ENCODE measurements around the gene B4GALT2.

Gene B4GALT2

GRCh38 chr1:44038876-44039657 is 60.1 kb downstream of the B4GALT2 start:
- Histone ChIP-seq H4K8ac (ENCODE audit: low read length) (no peak overlapping the region), H3K18ac (ENCODE audit: low read depth in 1 of 2, low read length in 2 of 2) (no peak overlapping the region), H3K14ac (ENCODE audit: low read length in 2 of 2) (no peak overlapping the region), H4K91ac (ENCODE audit: low read length) (no peak overlapping the region), H3K9ac (ENCODE audit: low read length) (no peak overlapping the region), H3K27ac (ENCODE audit: low read length, poor library complexity, severe bottlenecking) (no peak overlapping the region), H2AFZ (ENCODE audit: low read depth, low read length) (no peak overlapping the region), H2AK5ac (ENCODE audit: low read length, severe bottlenecking) (no peak overlapping the region), H3K4ac (ENCODE audit: low read depth in 1 of 2, low read length in 2 of 2) (no peak overlapping the region), H2BK120ac (ENCODE audit: low read depth, low read length) (no peak overlapping the region), H3K79me1 (replicated peaks; ENCODE audit: low read length, poor library complexity, severe bottlenecking) (no peaks in the 10 kb centered on the region), H3K4me3 (ENCODE audit: insufficient read depth in 1 of 2, low read depth in 1 of 2, low read length in 2 of 2) (no peak overlapping the region), H3K36me3 (ENCODE audit: control insufficient read depth in 1 of 2, insufficient read depth in 2 of 2, low read depth in 1 of 2, low read length in 2 of 2) (no peaks in the 10 kb centered on the region), H3K23ac (ENCODE audit: low read length in 2 of 2) (no peak overlapping the region), H3K9me3 (ENCODE audit: control insufficient read depth, low read length) (no peaks in the 10 kb centered on the region), H3K4me1 (ENCODE audit: control insufficient read depth, insufficient read depth, low read depth, low read length) (peaks cover 3% of the 10 kb centered on the region), H3K27me3 (ENCODE audit: control insufficient read depth in 1 of 2, insufficient read depth in 1 of 2, low read length in 2 of 2) (peaks cover 0 to 1% of the 10 kb centered on the region in 2 experiments), H2BK5ac (ENCODE audit: low read depth, low read length, poor library complexity, severe bottlenecking) (no peak overlapping the region), H2BK12ac (ENCODE audit: low read length in 2 of 2) (no peak overlapping the region), H2BK15ac (ENCODE audit: low read depth, poor library complexity, severe bottlenecking) (no peak overlapping the region), H3K4me2 (ENCODE audit: low read length, poor library complexity, severe bottlenecking) (no peak overlapping the region)
- 78% methylated on average over 1 of the region's 2 CpGs for WGBS
- DNase-seq, result no peak

GRCh38 chr1:44040418-44040817 is 61.4 kb downstream of the B4GALT2 start:
- H2BK12ac ChIP-seq (ENCODE audit: low read length in 2 of 2), result no peak overlapping the region
- WGBS, result 82% methylated on average over 2 of the region's 2 CpGs

More at GRCh38 chr1:44040418-44040817, 61.4 kb downstream of the B4GALT2 start:
- Histone ChIP-seq H3K27ac (ENCODE audit: low read length, poor library complexity, severe bottlenecking) (no peak overlapping the region), H3K9me3 (ENCODE audit: control insufficient read depth, low read length) (no peaks in the 10 kb centered on the region), H3K4ac (ENCODE audit: low read depth in 1 of 2, low read length in 2 of 2) (no peak overlapping the region), H3K4me1 (ENCODE audit: control insufficient read depth, insufficient read depth, low read depth, low read length) (peaks cover 3% of the 10 kb centered on the region), H2BK15ac (ENCODE audit: low read depth, poor library complexity, severe bottlenecking) (no peak overlapping the region), H3K14ac (ENCODE audit: low read length in 2 of 2) (no peak overlapping the region), H3K79me1 (replicated peaks; ENCODE audit: low read length, poor library complexity, severe bottlenecking) (no peaks in the 10 kb centered on the region), H3K27me3 (ENCODE audit: control insufficient read depth in 1 of 2, insufficient read depth in 1 of 2, low read length in 2 of 2) (peaks cover 0 to 6% of the 10 kb centered on the region in 2 experiments), H3K9ac (ENCODE audit: low read length) (peak overlapping the region; percentile 12), H3K4me2 (ENCODE audit: low read length, poor library complexity, severe bottlenecking) (no peak overlapping the region), H4K91ac (ENCODE audit: low read length) (no peak overlapping the region), H4K8ac (ENCODE audit: low read length) (no peak overlapping the region), H3K4me3 (ENCODE audit: insufficient read depth in 1 of 2, low read depth in 1 of 2, low read length in 2 of 2) (no peak overlapping the region), H2BK120ac (ENCODE audit: low read depth, low read length) (no peak overlapping the region), H2AK5ac (ENCODE audit: low read length, severe bottlenecking) (no peak overlapping the region), H3K18ac (ENCODE audit: low read depth in 1 of 2, low read length in 2 of 2) (no peak overlapping the region), H3K23ac (ENCODE audit: low read length in 2 of 2) (no peak overlapping the region), H3K36me3 (ENCODE audit: control insufficient read depth in 1 of 2, insufficient read depth in 2 of 2, low read depth in 1 of 2, low read length in 2 of 2) (no peaks in the 10 kb centered on the region), H2BK5ac (ENCODE audit: low read depth, low read length, poor library complexity, severe bottlenecking) (no peak overlapping the region), H2AFZ (ENCODE audit: low read depth, low read length) (no peak overlapping the region)
- DNase-seq, result no peak

Measured in mesenchymal stem cell (in vitro differentiated cells and primary cell).